ENCODE measurements around the gene SH3BGRL.

- no peak for TF ChIP-seq POLR2A (IDR thresholded peaks at IDR 0.05)
- TF ChIP-seq, protein P1, sequence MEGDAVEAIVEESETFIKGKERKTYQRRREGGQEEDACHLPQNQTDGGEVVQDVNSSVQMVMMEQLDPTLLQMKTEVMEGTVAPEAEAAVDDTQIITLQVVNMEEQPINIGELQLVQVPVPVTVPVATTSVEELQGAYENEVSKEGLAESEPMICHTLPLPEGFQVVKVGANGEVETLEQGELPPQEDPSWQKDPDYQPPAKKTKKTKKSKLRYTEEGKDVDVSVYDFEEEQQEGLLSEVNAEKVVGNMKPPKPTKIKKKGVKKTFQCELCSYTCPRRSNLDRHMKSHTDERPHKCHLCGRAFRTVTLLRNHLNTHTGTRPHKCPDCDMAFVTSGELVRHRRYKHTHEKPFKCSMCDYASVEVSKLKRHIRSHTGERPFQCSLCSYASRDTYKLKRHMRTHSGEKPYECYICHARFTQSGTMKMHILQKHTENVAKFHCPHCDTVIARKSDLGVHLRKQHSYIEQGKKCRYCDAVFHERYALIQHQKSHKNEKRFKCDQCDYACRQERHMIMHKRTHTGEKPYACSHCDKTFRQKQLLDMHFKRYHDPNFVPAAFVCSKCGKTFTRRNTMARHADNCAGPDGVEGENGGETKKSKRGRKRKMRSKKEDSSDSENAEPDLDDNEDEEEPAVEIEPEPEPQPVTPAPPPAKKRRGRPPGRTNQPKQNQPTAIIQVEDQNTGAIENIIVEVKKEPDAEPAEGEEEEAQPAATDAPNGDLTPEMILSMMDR (IDR thresholded peaks at IDR 0.05): no peak
Observed at GRCh38 chrX:81240701-81241331, 38.9 kb downstream of the SH3BGRL start.

All from right lobe of liver (tissue), 4 donors.